Activated naive CD8-positive, alpha-beta T cell treated with anti-CD3 and anti-CD28 coated beads, Interleukin-2, amount 10 ng/mL, durations not matched to agents 7 days and 5 days (primary cell): ENCODE results near the gene NPAT. TPM values are rescaled to one million over a fixed set of nuclear protein-coding genes. Genes with fewer than 3 reads are reported as not detected.
"Not testable (repeated sequence)": the region's sequence is repeated elsewhere in the genome, so short reads cannot be mapped to it uniquely, and the experiment has no call there.

ENCODE experiments used
- ATAC-seq: fragments of 150-1000 bp; cut with Tn5 transposase; one replicate; pipeline ENCODE4 v1.10.0; 2021; ENCODE audit warnings: low read depth, moderate library complexity
- POLR2A ChIA-PET: fragments of 350-600 bp; sonication (Branson Sonifier 250); formaldehyde crosslinking; loops from one replicate; lab custom pipeline; 2021; ENCODE audit warnings: antibody characterized with exemption; lab: Charles Lee
- DNase-seq: peaks from one replicate; pipeline ENCODE4 v3.0.0; 2021
- H3K27ac Mint-ChIP-seq: one replicate; pipeline ENCODE4 v1.8.0; 2022; ENCODE audit warnings: mild to moderate bottlenecking, mixed read lengths
- H3K27me3 Mint-ChIP-seq: one replicate; pipeline ENCODE4 v1.8.0; 2022; ENCODE audit warnings: mild to moderate bottlenecking, moderate library complexity, mixed read lengths
- H3K36me3 Mint-ChIP-seq: one replicate; pipeline ENCODE4 v1.8.0; 2021; ENCODE audit warnings: mild to moderate bottlenecking, mixed read lengths
- H3K4me1 Mint-ChIP-seq: one replicate; pipeline ENCODE4 v1.8.0; 2021; ENCODE audit warnings: mixed read lengths
- H3K4me3 Mint-ChIP-seq: one replicate; pipeline ENCODE4 v1.8.0; 2022; ENCODE audit warnings: mild to moderate bottlenecking, moderate library complexity, mixed read lengths
- H3K9me3 Mint-ChIP-seq: one replicate; pipeline ENCODE4 v1.8.0; 2021; ENCODE audit warnings: mixed read lengths
- total RNA-seq, 2 experiments: library from RNA; stranded (reverse); gene quantifications; one replicate each; pipeline ENCODE4 v1.2.3, GENCODE V29; 2021

The NPAT gene
- total RNA-seq, 2 experiments from 2014 or later, result 57.6 to 58.0 TPM

DNA sequence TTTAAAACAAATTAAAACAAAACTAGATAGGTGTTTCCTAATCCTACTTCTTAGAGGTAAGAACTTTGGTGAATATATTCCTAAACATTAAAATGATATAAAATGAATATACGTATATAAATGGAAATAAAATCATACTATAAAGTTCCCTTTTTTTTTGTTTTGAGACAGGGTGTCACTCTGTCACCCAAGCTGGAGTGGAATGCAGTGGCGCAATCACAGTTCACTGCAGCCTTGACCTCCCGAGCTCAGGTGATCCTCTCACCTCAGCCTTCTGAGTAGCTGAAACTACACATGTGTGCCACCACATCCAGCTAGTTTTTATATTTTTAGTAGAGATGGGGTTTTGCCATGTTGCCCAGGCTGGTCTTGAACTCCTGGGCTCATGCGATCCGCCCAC lies 44.9 kb downstream of the NPAT start:
- POLR2A ChIA-PET, result no interaction called here
- ATAC-seq (no peak), DNase-seq (no peak)
- Mint-ChIP-seq H3K4me3 (no peak overlapping the region), H3K27me3 (no peaks in the 10 kb centered on the region), H3K9me3 (no peaks in the 10 kb centered on the region), H3K27ac (no peak overlapping the region), H3K4me1 (no peaks in the 10 kb centered on the region), H3K36me3 (peaks cover 56% of the 10 kb centered on the region)

GRCh38 chr11:108170184-108170583 lies 52.3 kb downstream of the NPAT start:
- no peaks in the 10 kb centered on the region for H3K27me3 Mint-ChIP-seq
- no peaks in the 10 kb centered on the region for H3K9me3 Mint-ChIP-seq
- no peak for ATAC-seq
- DNase-seq, result no peak
- peaks cover 52% of the 10 kb centered on the region for H3K36me3 Mint-ChIP-seq
- H3K27ac Mint-ChIP-seq, result peak overlapping the region; percentile 54
- H3K4me3 Mint-ChIP-seq, result no peak overlapping the region
- H3K4me1 Mint-ChIP-seq, result peaks cover 20% of the 10 kb centered on the region
- POLR2A ChIA-PET, result no interaction called here

DNA sequence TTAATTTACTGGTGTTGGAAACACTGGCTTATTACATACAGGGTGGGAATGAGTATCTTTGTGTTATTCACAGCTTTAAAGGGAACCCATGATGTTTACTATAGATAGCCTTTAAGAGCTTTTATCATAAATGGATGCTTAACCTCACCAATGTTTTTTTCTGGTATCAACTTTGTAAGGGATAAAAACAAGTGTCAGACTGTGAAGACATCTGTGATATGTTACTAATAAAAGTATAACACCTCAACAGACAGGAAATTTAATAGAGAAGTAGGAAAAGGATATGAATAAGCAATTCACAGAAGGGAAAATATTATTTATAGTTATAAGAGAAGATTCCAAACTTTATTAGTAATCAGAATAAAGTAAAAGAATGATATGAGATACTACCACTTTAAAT lies 54.8 kb downstream of the NPAT start:
- no peak overlapping the region for H3K27ac Mint-ChIP-seq
- peaks cover 43% of the 10 kb centered on the region for H3K36me3 Mint-ChIP-seq
- H3K4me3 Mint-ChIP-seq, result no peak overlapping the region
- H3K4me1 Mint-ChIP-seq, result peaks cover 20% of the 10 kb centered on the region
- DNase-seq (no peak), ATAC-seq (no peak)
- H3K9me3 Mint-ChIP-seq, result no peaks in the 10 kb centered on the region
- H3K27me3 Mint-ChIP-seq, result no peaks in the 10 kb centered on the region
- POLR2A ChIA-PET, result no interaction called here

DNA sequence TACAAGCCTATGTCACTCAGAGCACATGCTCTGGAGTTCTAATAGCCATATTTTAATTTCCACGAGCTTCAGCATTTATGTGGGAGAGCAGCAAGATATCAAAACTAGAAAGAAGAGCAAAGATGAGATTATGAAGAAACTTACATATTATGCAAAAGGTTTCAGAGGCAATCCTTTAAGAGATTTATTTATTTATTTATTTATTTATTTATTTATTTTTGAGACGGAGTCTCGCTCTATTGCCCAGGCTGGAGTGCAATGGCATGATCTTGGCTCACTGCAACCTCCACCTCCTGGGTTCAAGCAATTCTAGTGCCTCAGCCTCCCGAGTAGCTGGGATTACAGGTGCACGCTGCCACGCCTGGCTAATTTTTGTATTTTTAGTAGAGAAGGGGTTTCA lies 59.6 kb downstream of the NPAT start:
- H3K9me3 Mint-ChIP-seq, DNase-seq, H3K4me1 Mint-ChIP-seq, POLR2A ChIA-PET, ATAC-seq, H3K27me3 Mint-ChIP-seq, H3K27ac Mint-ChIP-seq, H3K4me3 Mint-ChIP-seq: not testable (repeated sequence)
- H3K36me3 Mint-ChIP-seq, result peaks cover 23% of the 10 kb centered on the region

- POLR2A ChIA-PET, result interaction anchor here (1.4 kb wide), 1 partner anchor 17 kb away, joined by 3 read pairs; no protein-coding TSS in a partner anchor
- no peaks in the 10 kb centered on the region for H3K27me3 Mint-ChIP-seq
- H3K9me3 Mint-ChIP-seq, result no peaks in the 10 kb centered on the region
- H3K4me3 Mint-ChIP-seq, result no peak overlapping the region
- peak overlapping the region; percentile 60 for H3K27ac Mint-ChIP-seq
- peaks cover 16% of the 10 kb centered on the region for H3K36me3 Mint-ChIP-seq
- peaks cover 8% of the 10 kb centered on the region for H3K4me1 Mint-ChIP-seq
- DNase-seq (no peak), ATAC-seq (peak; percentile 70)
These were observed 61.4 kb downstream of the NPAT start for GRCh38 chr11:108160970-108161566.

DNA sequence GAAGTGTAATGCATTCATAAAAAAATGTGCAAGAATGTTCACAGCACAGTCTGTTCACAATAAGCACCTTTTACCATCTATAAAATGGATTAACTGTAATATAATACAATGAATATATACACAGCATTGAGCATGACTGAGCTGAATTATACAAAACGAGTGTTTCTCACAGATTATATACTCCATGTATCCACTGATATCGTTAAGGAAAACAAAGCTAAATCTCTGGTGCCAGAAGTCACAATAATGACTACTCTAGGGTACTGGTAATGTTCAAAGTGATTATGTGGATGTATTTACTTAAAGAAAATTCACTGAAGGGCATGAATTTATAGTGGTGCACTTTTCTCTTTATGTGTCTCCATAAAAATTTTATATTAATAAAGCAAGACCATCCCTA lies 67.8 kb downstream of the NPAT start:
- H3K27ac Mint-ChIP-seq, result no peak overlapping the region

GRCh38 chr11:108148556-108148955 lies 73.9 kb downstream of the NPAT start:
- Mint-ChIP-seq H3K4me3 (no peak overlapping the region), H3K4me1 (peaks cover 10% of the 10 kb centered on the region), H3K9me3 (no peaks in the 10 kb centered on the region), H3K36me3 (peaks cover 50% of the 10 kb centered on the region), H3K27ac (no peak overlapping the region), H3K27me3 (no peaks in the 10 kb centered on the region)
- POLR2A ChIA-PET, result no interaction called here
- DNase-seq (no peak), ATAC-seq (no peak)

More for the DNA sequence above, 67.8 kb downstream of the NPAT start:
- DNase-seq (no peak), ATAC-seq (no peak)
- Mint-ChIP-seq H3K36me3 (peaks cover 17% of the 10 kb centered on the region), H3K4me3 (no peak overlapping the region), H3K27me3 (no peaks in the 10 kb centered on the region), H3K4me1 (no peaks in the 10 kb centered on the region), H3K9me3 (no peaks in the 10 kb centered on the region)
- POLR2A ChIA-PET, result no interaction called here

DNA sequence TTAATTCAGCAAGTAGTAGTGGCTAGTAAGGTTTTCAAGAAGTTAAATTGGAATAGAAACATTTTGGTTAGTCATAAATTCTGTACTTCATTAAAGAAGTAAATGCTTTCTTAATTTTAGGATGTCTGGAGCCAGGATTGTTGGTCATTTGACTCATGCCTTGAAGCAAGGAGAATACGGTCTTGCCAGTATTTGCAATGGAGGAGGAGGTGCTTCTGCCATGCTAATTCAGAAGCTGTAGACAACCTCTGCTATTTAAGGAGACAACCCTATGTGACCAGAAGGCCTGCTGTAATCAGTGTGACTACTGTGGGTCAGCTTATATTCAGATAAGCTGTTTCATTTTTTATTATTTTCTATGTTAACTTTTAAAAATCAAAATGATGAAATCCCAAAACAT lies 75.3 kb downstream of the NPAT start:
- POLR2A ChIA-PET, result interaction anchor here (0.6 kb wide), 1 partner anchor 12 kb away, joined by 3 read pairs; no protein-coding TSS in a partner anchor
- no peak overlapping the region for H3K27ac Mint-ChIP-seq
- no peaks in the 10 kb centered on the region for H3K27me3 Mint-ChIP-seq
- H3K36me3 Mint-ChIP-seq, result peaks cover 48% of the 10 kb centered on the region
- H3K9me3 Mint-ChIP-seq, result no peaks in the 10 kb centered on the region
- DNase-seq, result no peak
- no peak for ATAC-seq
- no peak overlapping the region for H3K4me3 Mint-ChIP-seq
- H3K4me1 Mint-ChIP-seq, result peaks cover 10% of the 10 kb centered on the region

DNA sequence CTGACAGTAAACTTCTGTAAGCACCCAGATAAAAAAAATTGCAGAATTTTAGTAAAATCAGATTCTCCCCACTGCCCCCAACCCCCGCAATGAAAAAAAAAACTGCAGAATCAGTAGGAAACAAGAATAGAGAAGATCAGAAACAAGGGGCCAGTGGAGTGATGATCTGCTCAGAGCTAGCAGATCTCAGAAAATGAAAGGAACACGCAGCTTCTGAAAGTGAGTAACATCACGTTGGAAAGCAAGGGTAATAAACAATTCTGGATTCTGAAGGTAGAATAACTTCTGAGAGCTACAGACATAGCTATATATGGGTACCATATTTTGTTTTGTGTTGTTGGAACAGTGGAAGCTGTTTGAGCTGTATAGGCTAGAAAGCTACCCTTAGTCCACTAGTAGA lies 77.8 kb downstream of the NPAT start:
- Mint-ChIP-seq H3K4me1 (peaks cover 12% of the 10 kb centered on the region), H3K36me3 (peaks cover 53% of the 10 kb centered on the region), H3K4me3 (no peak overlapping the region), H3K27me3 (no peaks in the 10 kb centered on the region), H3K9me3 (peaks cover 1% of the 10 kb centered on the region), H3K27ac (peak overlapping the region; percentile 31)
- ATAC-seq (no peak), DNase-seq (no peak)
- POLR2A ChIA-PET, result interaction anchor here (0.6 to 1.2 kb wide), 2 partner anchors 17 to 77 kb away, joined by 3 read pairs; no protein-coding TSS in a partner anchor

- peaks cover 1% of the 10 kb centered on the region for H3K9me3 Mint-ChIP-seq
- no peak overlapping the region for H3K27ac Mint-ChIP-seq
- peaks cover 12% of the 10 kb centered on the region for H3K4me1 Mint-ChIP-seq
- POLR2A ChIA-PET, result no interaction called here
- H3K4me3 Mint-ChIP-seq, result no peak overlapping the region
- no peaks in the 10 kb centered on the region for H3K27me3 Mint-ChIP-seq
- ATAC-seq (no peak), DNase-seq (no peak)
- peaks cover 48% of the 10 kb centered on the region for H3K36me3 Mint-ChIP-seq
These were observed 80.1 kb downstream of the NPAT start for GRCh38 chr11:108142304-108142703.

DNA sequence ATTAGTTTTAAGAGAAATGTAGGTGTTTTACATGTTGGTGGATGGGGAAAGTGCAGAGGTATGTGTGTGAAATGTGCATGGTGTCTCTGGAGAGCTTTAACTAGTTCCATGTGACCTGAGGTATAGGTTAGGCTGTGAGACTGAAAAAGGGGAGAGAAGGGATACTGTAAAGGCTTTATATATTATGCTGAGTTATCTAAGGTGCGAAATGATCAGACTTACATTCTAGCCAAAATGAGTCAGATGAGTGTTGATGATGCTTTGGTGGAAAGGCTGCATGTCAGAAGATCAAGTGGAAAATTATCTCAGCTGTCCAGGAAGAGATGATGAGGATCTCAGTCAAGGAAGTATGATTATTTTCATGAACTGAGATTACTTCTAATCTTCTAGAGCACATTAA lies 85.2 kb downstream of the NPAT start:
- POLR2A ChIA-PET, result interaction anchor here (1.0 kb wide), 1 partner anchor 85 kb away, joined by 3 read pairs; no protein-coding TSS in a partner anchor
- no peak for ATAC-seq
- H3K4me1 Mint-ChIP-seq, result peaks cover 9% of the 10 kb centered on the region

GRCh38 chr11:108135845-108136544 lies 86.4 kb downstream of the NPAT start:
- POLR2A ChIA-PET, result no interaction called here
- Mint-ChIP-seq H3K36me3 (peaks cover 25% of the 10 kb centered on the region), H3K4me1 (peaks cover 9% of the 10 kb centered on the region), H3K27me3 (no peaks in the 10 kb centered on the region), H3K27ac (peak overlapping the region; percentile 56), H3K4me3 (no peak overlapping the region), H3K9me3 (peaks cover 1% of the 10 kb centered on the region)
- DNase-seq (no peak), ATAC-seq (peak; percentile 55)

More for the DNA sequence above, 85.2 kb downstream of the NPAT start:
- DNase-seq, result no peak
- peaks cover 1% of the 10 kb centered on the region for H3K9me3 Mint-ChIP-seq
- no peaks in the 10 kb centered on the region for H3K27me3 Mint-ChIP-seq
- peaks cover 29% of the 10 kb centered on the region for H3K36me3 Mint-ChIP-seq
- H3K4me3 Mint-ChIP-seq, result no peak overlapping the region
- H3K27ac Mint-ChIP-seq, result no peak overlapping the region

DNA sequence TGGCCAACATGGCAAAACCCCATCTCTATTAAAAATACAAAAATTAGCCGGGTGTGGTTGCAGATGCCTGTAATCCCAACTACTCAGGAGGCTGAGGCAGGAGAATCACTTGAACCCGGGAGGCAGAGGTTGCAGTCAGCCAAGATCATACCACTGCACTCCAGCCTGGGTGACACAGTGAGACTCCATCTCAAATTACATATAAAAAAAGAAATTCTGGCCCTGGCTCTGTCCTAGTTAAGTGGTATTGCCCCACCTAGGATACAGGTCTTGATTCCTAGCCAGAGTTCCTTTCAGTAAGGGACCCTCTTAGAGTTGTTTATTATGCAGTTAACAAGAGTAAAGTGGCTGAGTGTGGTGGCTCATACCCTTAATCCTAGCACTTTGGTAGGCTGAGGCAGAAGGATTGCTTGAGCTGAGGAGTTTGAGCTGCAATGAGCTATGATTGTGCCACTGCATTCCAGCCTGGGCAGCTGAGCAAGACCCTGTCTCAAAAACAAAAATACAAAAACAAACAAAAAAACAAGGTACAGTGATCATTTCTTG lies 89.4 kb downstream of the NPAT start:
- not testable (repeated sequence) for H3K9me3 Mint-ChIP-seq, H3K27ac Mint-ChIP-seq, H3K4me3 Mint-ChIP-seq, ATAC-seq, DNase-seq, H3K27me3 Mint-ChIP-seq, H3K4me1 Mint-ChIP-seq
- peaks cover 19% of the 10 kb centered on the region for H3K36me3 Mint-ChIP-seq
- POLR2A ChIA-PET, result interaction anchor here (1.2 kb wide), 1 partner anchor 11 kb away, joined by 7 read pairs; the partner anchor contains the start of gene ACAT1
